Testis (tissue), 3 donors: Measurements from ENCODE around the gene PVR. TPM values are rescaled to one million over a fixed set of nuclear protein-coding genes. Genes with fewer than 3 reads are reported as not detected.

ENCODE experiments used
- DNase-seq: peaks from one replicate; pipeline ENCODE4 v3.0.0-alpha.2; 2019
- H3K27ac ChIP-seq, 2 donors: fragments of 200-600 bp; sonication (generic); one replicate each; pipeline ENCODE4 v1.5.1; 2019
- H3K27me3 ChIP-seq: fragments of 200-600 bp; sonication (generic); one replicate; pipeline ENCODE4 v1.5.1; 2019
- H3K36me3 ChIP-seq: fragments of 200-600 bp; sonication (generic); one replicate; pipeline ENCODE4 v1.5.1; 2017; ENCODE audit warnings: low read depth; ENCODE audit errors: missing control alignments
- H3K4me1 ChIP-seq: fragments of 200-600 bp; sonication (generic); one replicate; pipeline ENCODE4 v1.5.1; 2019
- H3K4me3 ChIP-seq, 2 donors: fragments of 200-600 bp; sonication (generic); one replicate each; pipeline ENCODE4 v1.5.1; 2017 to 2019
- H3K9me3 ChIP-seq: fragments of 200-600 bp; sonication (generic); one replicate; pipeline ENCODE4 v1.5.1; 2017
- POLR2A ChIP-seq: fragments of 450-650 bp; IDR thresholded peaks from one replicate; pipeline ENCODE4 v1.6.1; 2017; ENCODE audit warnings: antibody characterized with exemption, mild to moderate bottlenecking, moderate library complexity
- WGBS, 2 donors: methylation state at CpG; one replicate each; pipeline ENCODE4 v1.1.5; 2018; 5-methylcytosine and 5-hydroxymethylcytosine counted together
- intact Hi-C: fragments of 100-400 bp; cut with DNase I; formaldehyde crosslinking; loops from one replicate; pipeline ENCODE4 v1.15.1; 2023; ENCODE audit warnings: low total_unique reads
- polyA plus RNA-seq: library from polyadenylated mRNA; stranded (reverse); fragments of 350-450 nt; fragmentation: Illumina TruSeq; extraction: RNeasy Lipid Tissue Mini Kit (QIAGEN cat#74804); gene quantifications from one replicate; pipeline ENCODE4 v1.2.3, GENCODE V29; 2014; ENCODE audit warnings: low read depth, low replicate concordance; ENCODE audit not compliant: insufficient read depth
- total RNA-seq, 2 donors: library from RNA; depleted of rRNA; stranded (reverse); fragments of >200 nt; gene quantifications; one replicate each; pipeline ENCODE4 v1.2.3, GENCODE V29; 2016
- TF ChIP-seq, protein P1 (sequence below), 3 experiments: fragments of 450-650 bp in 2 of 3; fragments of 200-600 bp in 1 of 3; sonication (generic) in 1 of 3; IDR thresholded peaks; one replicate each; pipeline ENCODE4 v1.5.1; 2016 to 2019; ENCODE audit warnings: antibody characterized with exemption in 3 of 3, mild to moderate bottlenecking in 2 of 3, moderate library complexity in 1 of 3

The PVR gene
- total and polyA plus RNA-seq, 3 donors from 2014 or later = 29.1 to 41.1 (median 31.9) TPM

DNA sequence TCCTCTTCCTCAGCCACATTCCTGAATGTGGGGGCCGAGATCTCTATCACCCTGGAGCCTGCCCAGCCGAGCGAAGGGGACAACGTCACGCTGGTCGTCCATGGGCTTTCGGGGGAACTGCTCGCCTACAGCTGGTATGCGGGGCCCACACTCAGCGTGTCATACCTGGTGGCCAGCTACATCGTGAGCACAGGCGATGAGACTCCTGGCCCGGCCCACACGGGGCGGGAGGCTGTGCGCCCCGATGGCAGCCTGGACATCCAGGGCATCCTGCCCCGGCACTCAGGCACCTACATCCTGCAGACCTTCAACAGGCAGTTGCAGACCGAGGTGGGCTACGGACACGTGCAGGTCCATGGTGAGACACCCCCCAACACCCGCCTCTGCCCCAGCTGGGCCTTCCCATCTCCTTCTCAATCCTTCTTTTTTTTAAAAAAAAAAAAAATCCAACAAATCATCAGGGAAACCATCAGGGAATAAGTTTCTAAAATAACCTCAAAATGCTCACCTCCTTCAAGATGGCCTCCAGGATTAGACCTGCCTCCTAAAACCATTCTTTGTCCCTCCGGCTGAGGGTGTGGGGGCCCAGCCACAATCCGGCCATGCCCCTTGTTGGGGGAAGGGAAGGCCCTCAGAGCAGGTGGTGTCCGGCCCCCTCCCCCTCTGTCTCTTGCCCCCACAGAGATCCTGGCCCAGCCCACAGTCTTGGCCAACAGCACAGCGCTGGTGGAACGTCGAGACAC lies 59.8 kb downstream of the PVR start:
- intact Hi-C loops = no loop called here
- no peak for DNase-seq
- Histone ChIP-seq H3K9me3 (no peaks in the 10 kb centered on the region), H3K27me3 (no peaks in the 10 kb centered on the region), H3K4me3 (no peak overlapping the region), H3K4me1 (no peaks in the 10 kb centered on the region), H3K36me3 (no peaks in the 10 kb centered on the region), H3K27ac (no peak overlapping the region)
- no peak for TF ChIP-seq POLR2A
- TF ChIP-seq, protein P1, sequence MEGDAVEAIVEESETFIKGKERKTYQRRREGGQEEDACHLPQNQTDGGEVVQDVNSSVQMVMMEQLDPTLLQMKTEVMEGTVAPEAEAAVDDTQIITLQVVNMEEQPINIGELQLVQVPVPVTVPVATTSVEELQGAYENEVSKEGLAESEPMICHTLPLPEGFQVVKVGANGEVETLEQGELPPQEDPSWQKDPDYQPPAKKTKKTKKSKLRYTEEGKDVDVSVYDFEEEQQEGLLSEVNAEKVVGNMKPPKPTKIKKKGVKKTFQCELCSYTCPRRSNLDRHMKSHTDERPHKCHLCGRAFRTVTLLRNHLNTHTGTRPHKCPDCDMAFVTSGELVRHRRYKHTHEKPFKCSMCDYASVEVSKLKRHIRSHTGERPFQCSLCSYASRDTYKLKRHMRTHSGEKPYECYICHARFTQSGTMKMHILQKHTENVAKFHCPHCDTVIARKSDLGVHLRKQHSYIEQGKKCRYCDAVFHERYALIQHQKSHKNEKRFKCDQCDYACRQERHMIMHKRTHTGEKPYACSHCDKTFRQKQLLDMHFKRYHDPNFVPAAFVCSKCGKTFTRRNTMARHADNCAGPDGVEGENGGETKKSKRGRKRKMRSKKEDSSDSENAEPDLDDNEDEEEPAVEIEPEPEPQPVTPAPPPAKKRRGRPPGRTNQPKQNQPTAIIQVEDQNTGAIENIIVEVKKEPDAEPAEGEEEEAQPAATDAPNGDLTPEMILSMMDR (IDR thresholded peaks at IDR 0.05) = no peak
- 91% methylated on average over 23 to 28 of the region's 28 CpGs for WGBS, 2 donors

DNA sequence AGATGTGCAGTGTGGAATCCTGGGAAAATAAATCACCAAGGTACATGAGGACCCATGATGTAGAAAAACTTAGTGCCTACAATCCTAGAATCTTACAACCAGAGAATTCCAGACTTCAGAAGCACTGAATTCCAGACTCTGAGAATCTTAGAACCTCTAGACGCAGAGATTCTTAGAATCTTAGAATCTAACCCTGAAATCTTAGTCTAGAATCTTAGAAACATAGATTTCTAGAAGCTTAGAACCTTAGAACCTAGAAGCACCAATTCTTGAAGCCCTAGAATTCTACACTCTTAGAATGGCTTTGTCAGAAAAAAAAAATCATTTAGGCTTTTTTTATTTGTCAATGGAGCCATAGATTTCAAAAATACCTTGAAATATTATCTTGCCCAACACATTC lies 61.3 kb downstream of the PVR start:
- no peaks in the 10 kb centered on the region for H3K36me3 ChIP-seq
- H3K4me1 ChIP-seq = no peaks in the 10 kb centered on the region
- no peaks in the 10 kb centered on the region for H3K9me3 ChIP-seq
- 80 to 97% methylated on average over 1 of the region's 1 CpG for WGBS, 2 donors
- intact Hi-C loops = no loop called here
- H3K27ac ChIP-seq = no peak overlapping the region
- no peaks in the 10 kb centered on the region for H3K27me3 ChIP-seq
- TF ChIP-seq, protein P1 (IDR thresholded peaks at IDR 0.05) = no peak
- no peak for TF ChIP-seq POLR2A
- no peak overlapping the region for H3K4me3 ChIP-seq
- no peak for DNase-seq

DNA sequence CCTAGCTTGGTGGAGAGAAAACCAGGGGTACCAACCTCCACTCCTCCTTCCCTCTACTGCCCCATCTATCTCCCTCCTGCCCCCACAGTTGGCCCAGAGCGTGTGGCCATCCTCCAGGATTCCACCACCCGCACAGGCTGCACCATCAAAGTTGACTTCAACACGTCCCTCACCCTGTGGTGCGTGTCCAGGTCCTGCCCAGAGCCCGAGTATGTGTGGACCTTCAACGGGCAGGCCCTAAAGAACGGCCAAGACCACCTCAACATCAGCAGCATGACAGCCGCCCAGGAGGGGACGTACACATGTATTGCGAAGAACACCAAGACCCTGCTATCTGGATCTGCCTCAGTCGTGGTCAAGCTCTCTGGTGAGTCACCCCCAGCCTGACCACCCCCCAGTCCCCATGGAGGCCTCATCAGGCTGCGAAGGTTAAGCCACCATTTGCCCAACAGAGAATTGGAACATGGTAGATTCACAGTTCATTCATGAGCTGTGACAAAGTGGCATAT lies 61.8 kb downstream of the PVR start:
- Histone ChIP-seq H3K27ac (no peak overlapping the region), H3K36me3 (no peaks in the 10 kb centered on the region), H3K4me3 (no peak overlapping the region), H3K27me3 (no peaks in the 10 kb centered on the region), H3K4me1 (no peaks in the 10 kb centered on the region), H3K9me3 (no peaks in the 10 kb centered on the region)
- TF ChIP-seq, protein P1 (IDR thresholded peaks at IDR 0.05) = no peak
- no peak for TF ChIP-seq POLR2A
- no peak for DNase-seq
- WGBS, 2 donors = 95 to 97% methylated on average over 11 to 12 of the region's 12 CpGs
- intact Hi-C loops = no loop called here

DNA sequence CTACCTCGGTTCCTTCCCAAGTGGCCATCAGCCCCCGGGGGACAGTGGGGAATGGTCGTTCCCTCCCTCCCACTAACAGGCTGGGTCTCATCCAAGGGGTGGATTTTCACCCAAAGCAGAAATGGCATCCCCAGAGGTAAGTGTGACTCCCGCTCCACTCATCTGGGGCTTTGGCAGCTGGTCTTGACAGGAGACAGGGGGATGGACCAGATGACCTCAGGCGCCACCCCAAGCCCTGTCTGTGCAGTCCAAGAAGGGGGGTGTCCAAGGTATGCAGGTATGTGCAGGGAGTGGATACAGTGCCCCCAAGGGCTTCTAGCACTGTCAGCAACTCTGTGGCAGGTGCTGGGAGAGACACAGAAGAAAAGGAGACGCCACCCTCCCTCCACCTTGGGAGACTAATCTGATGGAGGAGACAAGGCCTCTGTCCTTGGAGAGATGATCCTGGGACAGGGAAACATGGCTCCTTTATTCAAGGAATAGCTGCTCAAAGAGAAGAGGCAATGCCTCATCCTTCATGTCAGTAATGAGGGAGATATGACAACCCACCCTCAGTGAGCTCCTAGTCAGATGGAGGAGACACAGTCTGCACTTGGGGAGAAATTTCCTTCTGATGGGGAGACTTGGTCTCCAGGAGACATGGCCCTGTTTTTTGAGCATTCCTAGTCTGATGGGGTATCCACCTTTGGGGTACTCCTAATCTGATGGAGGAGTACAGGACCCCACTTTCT lies 63.0 kb downstream of the PVR start:
- Histone ChIP-seq H3K9me3 (no peaks in the 10 kb centered on the region), H3K4me1 (no peaks in the 10 kb centered on the region), H3K4me3 (no peak overlapping the region), H3K27me3 (no peaks in the 10 kb centered on the region), H3K36me3 (no peaks in the 10 kb centered on the region), H3K27ac (no peak overlapping the region)
- TF ChIP-seq, protein P1 (IDR thresholded peaks at IDR 0.05) = no peak
- TF ChIP-seq POLR2A = no peak
- no peak for DNase-seq
- intact Hi-C loops = no loop called here
- WGBS, 2 donors = 84 to 92% methylated on average over 3 to 6 of the region's 6 CpGs
